ENCODE measurements around the gene ZW10.
"Not testable (repeated sequence)": the region's sequence is repeated elsewhere in the genome, so short reads cannot be mapped to it uniquely, and the experiment has no call there.

The ZW10 gene

GRCh38 chr11:113773416-113774173, at the start of gene ZW10:
TSS of gene ZW10 (minus strand) at chr11:113773692. CDS start at chr11:113773666, 26 bp downstream.
- DNase-seq (ENCODE audit: low read depth), result peak; percentile 78

GRCh38 chr11:113818426-113818825, 44.9 kb upstream of the ZW10 start:
- DNase-seq (ENCODE audit: low read depth), result no peak

GRCh38 chr11:113817626-113818025, 44.1 kb upstream of the ZW10 start:
- no peak for DNase-seq (ENCODE audit: low read depth)

GRCh38 chr11:113817162-113817561, 43.7 kb upstream of the ZW10 start:
- DNase-seq (ENCODE audit: low read depth), result no peak

- no peak for DNase-seq (ENCODE audit: low read depth)
Measured at GRCh38 chr11:113814181-113814580, 40.7 kb upstream of the ZW10 start.

GRCh38 chr11:113808931-113809330, 35.4 kb upstream of the ZW10 start:
- DNase-seq (ENCODE audit: low read depth), result no peak

- no peak for DNase-seq (ENCODE audit: low read depth)
Measured at GRCh38 chr11:113806406-113806805, 32.9 kb upstream of the ZW10 start.

- no peak for DNase-seq (ENCODE audit: low read depth)
Measured at GRCh38 chr11:113805640-113806039, 32.1 kb upstream of the ZW10 start.

GRCh38 chr11:113802621-113803020, 29.1 kb upstream of the ZW10 start:
- DNase-seq (ENCODE audit: low read depth), result no peak

- no peak for DNase-seq (ENCODE audit: low read depth)
Measured at GRCh38 chr11:113796663-113797259, 23.3 kb upstream of the ZW10 start.

- no peak for DNase-seq (ENCODE audit: low read depth)
Measured at GRCh38 chr11:113789675-113790320, 16.3 kb upstream of the ZW10 start.

GRCh38 chr11:113789016-113789415, 15.5 kb upstream of the ZW10 start:
- not testable (repeated sequence) for DNase-seq (ENCODE audit: low read depth)

- no peak for DNase-seq (ENCODE audit: low read depth)
Measured at GRCh38 chr11:113782134-113782533, 8.6 kb upstream of the ZW10 start.

GRCh38 chr11:113781682-113782081, 8.2 kb upstream of the ZW10 start:
- no peak for DNase-seq (ENCODE audit: low read depth)

- DNase-seq (ENCODE audit: low read depth), result no peak
Measured at GRCh38 chr11:113779496-113779895, 6.0 kb upstream of the ZW10 start, which contains the start of gene CLDN25. TSS of gene CLDN25 (plus strand) at chr11:113779796. CDS start at chr11:113779796, 0 bp downstream.

- no peak for DNase-seq (ENCODE audit: low read depth)
Measured at GRCh38 chr11:113778111-113778910, 4.8 kb upstream of the ZW10 start.

GRCh38 chr11:113774174-113774503, 647 bp upstream of the ZW10 start:
- no peak for DNase-seq (ENCODE audit: low read depth)

- DNase-seq (ENCODE audit: low read depth), result no peak
Measured at GRCh38 chr11:113773092-113773415, 438 bp downstream of the ZW10 start.

- no peak for DNase-seq (ENCODE audit: low read depth)
Measured at GRCh38 chr11:113771964-113772363, 1.5 kb downstream of the ZW10 start.

- DNase-seq (ENCODE audit: low read depth), result no peak
Measured at GRCh38 chr11:113764527-113765219, 8.8 kb downstream of the ZW10 start.

- DNase-seq (ENCODE audit: low read depth), result not testable (repeated sequence)
Measured at GRCh38 chr11:113763040-113763439, 10.5 kb downstream of the ZW10 start.

GRCh38 chr11:113760241-113760640, 13.3 kb downstream of the ZW10 start:
- no peak for DNase-seq (ENCODE audit: low read depth)

All from stimulated activated CD8-positive, alpha-beta memory T cell treated with anti-CD3 and anti-CD28 coated beads, Interleukin-7, amount 100 ng/mL, for 24 hours (primary cell).